Measurements from ENCODE around the gene KRT82. TPM values are rescaled to one million over a fixed set of nuclear protein-coding genes. Genes with fewer than 3 reads are reported as not detected.

The KRT82 gene
- total and polyA plus RNA-seq, 8 donors, result not detected

DNA sequence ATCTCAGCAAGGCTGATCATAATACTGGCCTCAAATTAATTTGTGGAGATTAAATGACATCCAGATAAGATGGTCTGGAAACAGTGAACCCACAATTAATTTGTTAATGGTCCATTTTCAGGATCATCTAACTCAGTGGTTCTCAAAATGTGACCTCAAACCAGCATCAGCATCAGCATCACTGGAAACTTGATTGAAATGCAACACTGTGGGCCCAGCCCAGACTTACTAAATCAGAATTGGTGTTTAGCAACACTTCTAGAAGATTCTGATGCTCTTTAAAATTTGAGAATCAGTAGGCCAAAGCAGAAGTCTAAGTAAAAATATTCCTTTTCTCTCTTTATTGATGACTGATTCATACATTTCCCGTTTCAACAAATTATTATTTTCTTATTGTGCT lies 10.7 kb upstream of the KRT82 start:
- Histone ChIP-seq H3K9me3 (no peaks in the 10 kb centered on the region), H3K27me3 (no peaks in the 10 kb centered on the region), H3K36me3 (no peaks in the 10 kb centered on the region), H3K27ac (no peak overlapping the region), H3K4me1 (no peaks in the 10 kb centered on the region), H3K4me3 (no peak overlapping the region)
- no peak for FAIRE-seq
- 77 to 97% methylated on average over 1 of the region's 1 CpG for WGBS, 2 donors
- peak in 1 of 4 donors; percentile 33 for ATAC-seq
- DNase-seq, result no peak
- TF ChIP-seq CTCF (IDR thresholded peaks at IDR 0.05), result no peak
- intact Hi-C loops (cut with DNase I), result no loop called here

GRCh38 chr12:52415870-52416750 lies 10.0 kb upstream of the KRT82 start:
- Histone ChIP-seq H3K4me1 (no peaks in the 10 kb centered on the region), H3K27me3 (no peaks in the 10 kb centered on the region), H3K36me3 (no peaks in the 10 kb centered on the region), H3K9me3 (no peaks in the 10 kb centered on the region), H3K4me3 (no peak overlapping the region), H3K27ac (no peak overlapping the region)
- 60 to 64% methylated on average over 10 of the region's 10 CpGs for WGBS, 2 donors
- intact Hi-C loops (cut with DNase I), result no loop called here
- peak in 3 of 4 donors; percentile 66 to 69 (median 68) for ATAC-seq
- TF ChIP-seq CTCF (IDR thresholded peaks at IDR 0.05), result no peak
- no peak for FAIRE-seq
- DNase-seq, result peak in 2 of 6 donors; percentile 13 to 18

DNA sequence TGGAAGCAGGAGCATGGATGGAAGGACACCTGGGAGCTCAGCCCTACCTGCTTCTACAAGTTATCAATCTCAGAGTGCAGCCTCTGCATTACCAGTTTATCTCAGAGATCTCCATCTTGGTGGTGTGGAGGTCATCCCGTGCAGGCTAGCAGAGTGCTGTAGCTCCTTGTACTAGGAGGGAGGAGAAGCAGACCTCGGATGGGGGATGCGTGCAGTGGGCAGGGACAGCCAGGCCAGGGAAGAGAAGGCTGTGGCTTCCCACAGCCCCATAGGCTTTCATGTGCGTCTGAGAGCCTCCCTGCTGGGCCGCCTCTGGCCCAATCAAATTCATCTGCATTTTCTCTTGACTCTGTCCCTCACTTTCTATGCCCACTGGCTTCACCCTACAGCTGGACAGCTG lies 8.8 kb upstream of the KRT82 start:
- Histone ChIP-seq H3K36me3 (no peaks in the 10 kb centered on the region), H3K9me3 (no peaks in the 10 kb centered on the region), H3K27me3 (no peaks in the 10 kb centered on the region), H3K27ac (no peak overlapping the region), H3K4me3 (no peak overlapping the region), H3K4me1 (no peaks in the 10 kb centered on the region)
- no peak for FAIRE-seq
- TF ChIP-seq CTCF (IDR thresholded peaks at IDR 0.05), result no peak
- DNase-seq, result no peak
- intact Hi-C loops (cut with DNase I), result no loop called here
- no peak for ATAC-seq
- 71 to 84% methylated on average over 5 of the region's 5 CpGs for WGBS, 2 donors

GRCh38 chr12:52413782-52414345 lies 7.7 kb upstream of the KRT82 start:
- H3K27ac ChIP-seq, result no peak overlapping the region
- no peaks in the 10 kb centered on the region for H3K4me1 ChIP-seq
- no peak overlapping the region for H3K4me3 ChIP-seq
- DNase-seq (no peak), ATAC-seq (no peak), FAIRE-seq (no peak)
- no peaks in the 10 kb centered on the region for H3K27me3 ChIP-seq
- intact Hi-C loops (cut with DNase I), result no loop called here
- H3K9me3 ChIP-seq, result no peaks in the 10 kb centered on the region
- TF ChIP-seq CTCF (IDR thresholded peaks at IDR 0.05), result no peak
- no peaks in the 10 kb centered on the region for H3K36me3 ChIP-seq
- WGBS, 2 donors, result 56 to 72% methylated on average over 8 of the region's 8 CpGs

DNA sequence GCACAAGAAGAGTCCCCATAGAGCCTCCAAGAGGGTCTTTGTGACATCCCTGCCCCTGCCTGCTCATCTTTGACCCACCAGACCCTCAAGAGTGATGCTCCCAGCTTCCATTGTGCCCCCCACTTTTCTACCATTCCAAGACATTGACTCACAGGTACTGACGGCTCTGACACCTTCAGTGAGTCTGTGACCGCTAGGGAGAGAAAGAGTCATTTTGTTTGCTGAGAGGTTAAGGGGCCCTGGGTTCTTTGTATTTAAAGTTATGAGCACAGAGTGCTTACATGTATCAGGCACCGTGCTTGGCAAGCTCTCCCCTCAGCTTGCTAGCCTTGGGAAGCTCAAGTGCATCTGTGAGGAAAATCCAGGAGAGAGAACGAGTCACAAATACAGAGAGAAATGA lies 7.1 kb upstream of the KRT82 start:
- WGBS, 2 donors, result 50 to 58% methylated on average over 4 of the region's 4 CpGs
- TF ChIP-seq CTCF (IDR thresholded peaks at IDR 0.05), result no peak
- H3K27ac ChIP-seq, result no peak overlapping the region
- no peaks in the 10 kb centered on the region for H3K27me3 ChIP-seq
- H3K36me3 ChIP-seq, result no peaks in the 10 kb centered on the region
- intact Hi-C loops (cut with DNase I), result no loop called here
- H3K4me1 ChIP-seq, result no peaks in the 10 kb centered on the region
- no peak for FAIRE-seq
- no peaks in the 10 kb centered on the region for H3K9me3 ChIP-seq
- no peak for ATAC-seq
- DNase-seq, result no peak
- H3K4me3 ChIP-seq, result no peak overlapping the region
